H1 (cell line): Measurements from ENCODE around the gene TEX36. TPM values are rescaled to one million over a fixed set of nuclear protein-coding genes. Genes with fewer than 3 reads are reported as not detected.

Experiments used
- CTCF ChIA-PET: fragments of 300-600 bp; sonication (Branson Sonifier 250); formaldehyde crosslinking; loops from one replicate; lab custom pipeline; 2021; ENCODE audit not compliant: partially characterized antibody; lab: Charles Lee
- POLR2A ChIA-PET: fragments of 300-600 bp; sonication (Branson Sonifier 250); formaldehyde crosslinking; loops from one replicate; lab custom pipeline; 2021; ENCODE audit warnings: inconsistent platforms; ENCODE audit not compliant: partially characterized antibody; lab: Charles Lee
- DNase-seq, 2 experiments: peaks; one replicate each; pipeline versions ENCODE4 v3.0.0 to v3.0.0-alpha.2; 2010 to 2022; ENCODE audit warnings: low spot score in 2 of 2, low read depth in 1 of 2, mixed read lengths in 1 of 2
- FAIRE-seq: peaks from 2 replicates; lab custom pipeline; 2011; peaks lifted over from hg19 to GRCh38; lab: Jason Lieb, UNC
- H2AFZ ChIP-seq: 2 replicates; pipeline ENCODE4 v1.8.1; 2012; ENCODE audit warnings: low read length, inconsistent platforms
- H2AK5ac ChIP-seq: 2 replicates; pipeline ENCODE4 v1.6.1; 2013; ENCODE audit warnings: low read depth, low read length
- H2BK120ac ChIP-seq: replicated peaks from 2 replicates; pipeline ENCODE3; 2013; ENCODE audit warnings: low read depth, low read length, inconsistent platforms
- H2BK12ac ChIP-seq: 2 replicates; pipeline ENCODE4 v1.6.1; 2013; ENCODE audit warnings: low read depth, low read length
- H2BK15ac ChIP-seq: 2 replicates; pipeline ENCODE4 v1.6.1; 2013; ENCODE audit warnings: low read length
- H2BK20ac ChIP-seq: 2 replicates; pipeline ENCODE4 v1.6.1; 2013; ENCODE audit warnings: low read length
- H2BK5ac ChIP-seq: 2 replicates; pipeline ENCODE4 v1.6.1; 2013; ENCODE audit warnings: low read depth, low read length
- H3K14ac ChIP-seq: 2 replicates; pipeline ENCODE4 v1.6.1; 2013; ENCODE audit warnings: inconsistent platforms; ENCODE audit not compliant: insufficient read length
- H3K18ac ChIP-seq: 2 replicates; pipeline ENCODE4 v1.6.1; 2013; ENCODE audit warnings: low read length; ENCODE audit errors: extremely low read depth
- H3K23ac ChIP-seq: 2 replicates; pipeline ENCODE4 v1.6.1; 2013; ENCODE audit warnings: inconsistent platforms; ENCODE audit not compliant: insufficient read length
- H3K23me2 ChIP-seq: 2 replicates; pipeline ENCODE4 v1.6.1; 2013; ENCODE audit warnings: low read depth, low read length
- H3K27ac ChIP-seq: 2 replicates; pipeline ENCODE4 v1.6.1; 2011; ENCODE audit warnings: low read depth, low read length, inconsistent platforms
- H3K27me3 ChIP-seq, 4 experiments: replicated peaks in 1 of 4; 1 replicate in 1 of 4; 2 replicates in 3 of 4; pipeline versions ENCODE4 v1.6.1 to v1.8.1; 2011 to 2013; ENCODE audit warnings: low read length in 3 of 4, mild to moderate bottlenecking in 3 of 4, inconsistent platforms in 2 of 4, mixed read lengths in 2 of 4, moderate library complexity in 1 of 4; ENCODE audit not compliant: control insufficient read depth in 3 of 4, insufficient read depth in 3 of 4; ENCODE audit errors: extremely low read depth in 1 of 4
- H3K36me3 ChIP-seq, 4 experiments: 2 replicates each; pipeline versions ENCODE4 v1.6.1 to v1.8.1; 2011 to 2013; ENCODE audit warnings: mild to moderate bottlenecking in 4 of 4, low read length in 3 of 4, moderate library complexity in 2 of 4, control low read depth in 1 of 4, inconsistent platforms in 1 of 4; ENCODE audit not compliant: insufficient read depth in 4 of 4, control insufficient read depth in 2 of 4
- H3K4ac ChIP-seq: replicated peaks from 2 replicates; pipeline ENCODE3; 2013; ENCODE audit warnings: low read length, low read depth, mixed read lengths, inconsistent platforms; ENCODE audit not compliant: insufficient read length
- H3K4me1 ChIP-seq, 4 experiments: replicated peaks in 1 of 4; 1 replicate in 1 of 4; 2 replicates in 3 of 4; pipeline versions ENCODE4 v1.6.1 to v1.8.1; 2011 to 2013; ENCODE audit warnings: low read length in 3 of 4, inconsistent platforms in 2 of 4, mixed read lengths in 1 of 4; ENCODE audit not compliant: insufficient read depth in 4 of 4, control insufficient read depth in 3 of 4
- H3K4me2 ChIP-seq, 2 experiments: 2 replicates each; pipeline versions ENCODE4 v1.6.1 to v1.8.1; 2011 to 2013; ENCODE audit warnings: low read depth in 2 of 2, low read length in 2 of 2, control low read depth in 1 of 2, inconsistent platforms in 1 of 2, mild to moderate bottlenecking in 1 of 2; ENCODE audit not compliant: insufficient read depth in 1 of 2
- H3K4me3 ChIP-seq, 4 experiments: fragments of 200-600, 300-600 bp in 1 of 4; sonication (generic), shearing (Covaris generic), sonication (Bioruptor Twin) in 1 of 4; 2 replicates each; pipeline versions ENCODE4 v1.5.1 to v1.8.1; 2011 to 2016; ENCODE audit warnings: low read length in 4 of 4, low read depth in 3 of 4, control low read depth in 2 of 4, inconsistent platforms in 2 of 4, mild to moderate bottlenecking in 2 of 4, mixed read lengths in 1 of 4, moderate library complexity in 1 of 4; ENCODE audit not compliant: insufficient read depth in 2 of 4; ENCODE audit errors: extremely low read depth in 1 of 4
- H3K56ac ChIP-seq: replicated peaks from 2 replicates; pipeline ENCODE3; 2013; ENCODE audit warnings: low read depth, mild to moderate bottlenecking, mixed read lengths, low read length, inconsistent platforms; ENCODE audit not compliant: insufficient read length
- H3K79me1 ChIP-seq: 2 replicates; pipeline ENCODE4 v1.6.1; 2013; ENCODE audit warnings: low read depth, low read length, control low read depth
- H3K79me2 ChIP-seq, 2 experiments: 2 replicates each; pipeline versions ENCODE4 v1.6.1 to v1.8.1; 2012 to 2013; ENCODE audit warnings: low read length in 2 of 2, mild to moderate bottlenecking in 2 of 2, inconsistent platforms in 1 of 2; ENCODE audit not compliant: insufficient read depth in 2 of 2, control insufficient read depth in 1 of 2
- H3K9ac ChIP-seq, 4 experiments: replicated peaks in 1 of 4; 1 replicate in 1 of 4; 2 replicates in 3 of 4; pipeline versions ENCODE4 v1.6.1 to v1.8.1; 2011 to 2013; ENCODE audit warnings: low read depth in 3 of 4, low read length in 3 of 4, control low read depth in 2 of 4, mild to moderate bottlenecking in 2 of 4, moderate library complexity in 2 of 4, inconsistent platforms in 1 of 4; ENCODE audit errors: extremely low read depth in 1 of 4
- H3K9me3 ChIP-seq, 2 experiments: 2 replicates each; pipeline versions ENCODE4 v1.6.1 to v1.8.1; 2012 to 2013; ENCODE audit warnings: mild to moderate bottlenecking in 2 of 2, moderate library complexity in 2 of 2, control low read depth in 1 of 2, inconsistent platforms in 1 of 2, low read depth in 1 of 2, low read length in 1 of 2, mixed read lengths in 1 of 2; ENCODE audit not compliant: insufficient read depth in 2 of 2
- H4K20me1 ChIP-seq, 2 experiments: replicated peaks in 1 of 2; 2 replicates each; pipeline versions ENCODE3 to v1.8.1; 2011 to 2013; ENCODE audit warnings: inconsistent platforms in 2 of 2, low read length in 2 of 2, mild to moderate bottlenecking in 1 of 2; ENCODE audit not compliant: insufficient read depth in 2 of 2, control insufficient read depth in 1 of 2
- H4K5ac ChIP-seq: 2 replicates; pipeline ENCODE4 v1.6.1; 2013; ENCODE audit warnings: low read length, low read depth, mixed read lengths, inconsistent platforms; ENCODE audit not compliant: insufficient read length
- H4K8ac ChIP-seq: 2 replicates; pipeline ENCODE4 v1.8.0; 2013; ENCODE audit warnings: mild to moderate bottlenecking, moderate library complexity, low read length, inconsistent platforms; ENCODE audit not compliant: insufficient read depth; ENCODE audit errors: extremely low read depth
- H4K91ac ChIP-seq: replicated peaks from 2 replicates; pipeline ENCODE3; 2013; ENCODE audit warnings: low read length, mixed read lengths, inconsistent platforms; ENCODE audit not compliant: insufficient read length
- CTCF ChIP-seq, 3 experiments: IDR thresholded peaks; 1 replicate in 2 of 3; 2 replicates in 1 of 3; pipeline versions ENCODE4 v1.5.1 to v1.6.1; 2011; ENCODE audit warnings: low read length in 3 of 3, mild to moderate bottlenecking in 3 of 3, inconsistent platforms in 2 of 3, low read depth in 1 of 3, moderate library complexity in 1 of 3; ENCODE audit not compliant: insufficient read depth in 1 of 3; ENCODE audit errors: control extremely low read depth in 1 of 3
- NANOG ChIP-seq: IDR thresholded peaks from 2 replicates; pipeline ENCODE4 v1.6.1; 2011; ENCODE audit warnings: low read length, low read depth, mild to moderate bottlenecking, inconsistent platforms; ENCODE audit not compliant: insufficient read depth, poor library complexity, severe bottlenecking
- RAD21 ChIP-seq, 2 experiments: IDR thresholded peaks in 1 of 2; conservative IDR thresholded peaks in 1 of 2; 2 replicates each; pipeline ENCODE4 v1.6.1; 2011; ENCODE audit warnings: low read depth in 2 of 2, low read length in 2 of 2, improper control_type of control experiment in 1 of 2, inconsistent platforms in 1 of 2, mild to moderate bottlenecking in 1 of 2, moderate library complexity in 1 of 2
- SP1 ChIP-seq: IDR thresholded peaks from 2 replicates; pipeline ENCODE4 v1.6.1; 2011; ENCODE audit warnings: low read depth, low read length
- WGBS, 2 experiments: shearing (Covaris generic) in 1 of 2; methylation state at CpG; one replicate each; pipeline versions ENCODE4 v1.1.6 to v1.1.7; 2013 to 2015; ENCODE audit warnings: low lambda C conversion rate in 2 of 2, mixed read lengths in 2 of 2, inconsistent platforms in 1 of 2, low coverage in 1 of 2, missing lambda C conversion rate in 1 of 2; ENCODE audit not compliant: insufficient replicate concordance in 2 of 2, insufficient coverage in 1 of 2, insufficient read length in 1 of 2; ENCODE audit errors: extremely low coverage in 1 of 2, missing lambda C conversion rate in 1 of 2; 5-methylcytosine and 5-hydroxymethylcytosine counted together
- polyA plus RNA-seq, 7 experiments: library from polyadenylated mRNA; depleted of rRNA in 3 of 7; stranded (reverse) in 5 of 7; unstranded in 2 of 7; fragments of >200 nt in 5 of 7; fragments of 200-250 nt in 2 of 7; gene quantifications; 1 replicate in 5 of 7; 2 replicates in 1 of 7; 4 replicates in 1 of 7; pipeline versions ENCODE4 v1.2.1 to v1.2.3, GENCODE V29; 2011 to 2013; ENCODE audit warnings: missing spikeins in 2 of 7, mixed read lengths in 2 of 7
- total RNA-seq: library from RNA; stranded (reverse); fragmentation: NEBNext Ultra II Directional; extraction: Animal tissue kit (Norgen Biotek cat#: 25700); gene quantifications from 2 replicates; pipeline ENCODE4 v1.2.1, GENCODE V29; 2021

TEX36 gene
- total and polyA plus RNA-seq, 2 of the 8 experiments (the other 6 are each of a cell fraction or from before 2014, with no cell fraction given): not detected

GRCh38 chr10:125629758-125630376 is 53.1 kb downstream of the TEX36 start:
- Histone ChIP-seq H3K4me3 (no peak overlapping the region), H3K27me3 (no peaks in the 10 kb centered on the region), H2AK5ac (no peak overlapping the region), H4K20me1 (no peaks in the 10 kb centered on the region), H3K79me1 (no peaks in the 10 kb centered on the region), H3K23ac (no peak overlapping the region), H3K79me2 (no peaks in the 10 kb centered on the region), H2BK20ac (no peak overlapping the region), H3K36me3 (no peaks in the 10 kb centered on the region), H2BK5ac (no peak overlapping the region), H3K9ac (no peak overlapping the region), H4K91ac (no peak overlapping the region), H3K18ac (no peak overlapping the region), H2BK120ac (no peak overlapping the region), H2BK15ac (no peak overlapping the region), H3K27ac (no peak overlapping the region), H3K56ac (no peak overlapping the region), H3K23me2 (no peaks in the 10 kb centered on the region), H4K8ac (no peak overlapping the region), H3K14ac (no peak overlapping the region), H2AFZ (no peak overlapping the region), H3K4ac (no peak overlapping the region), H4K5ac (no peak overlapping the region), H3K9me3 (no peaks in the 10 kb centered on the region), H3K4me1 (peaks cover 0 to 5% (median 0%) of the 10 kb centered on the region in 4 experiments; a peak in 2 of 7 replicates), H3K4me2 (no peak overlapping the region), H2BK12ac (no peak overlapping the region)
- FAIRE-seq: no peak
- TF ChIP-seq SP1: no peak
- peak; percentile 36 to 48; a peak in 3 of 4 replicates for TF ChIP-seq RAD21 (IDR thresholded peaks at IDR 0.05 in 1 of 2, conservative IDR thresholded peaks at IDR 0.05 in 1 of 2; ENCODE audit: low read depth in 2 of 2, low read length in 2 of 2)
- TF ChIP-seq NANOG: no peak
- TF ChIP-seq CTCF (IDR thresholded peaks at IDR 0.05; ENCODE audit: control extremely low read depth in 1 of 3, insufficient read depth in 1 of 3, low read depth in 1 of 3, low read length in 3 of 3): peak in 1 of 3 experiments; percentile 27; a peak in 2 of 4 replicates
- ChIA-PET CTCF (interaction anchor here (0.6 to 1.7 kb wide), 6 partner anchors 81 to 258 kb away, joined by 3 to 4 read pairs (median 3); no protein-coding TSS in a partner anchor), POLR2A (no interaction called here)
- DNase-seq: no peak
- 89% methylated on average over 3 of the region's 3 CpGs; no CpG with 5 or more reads in 1 of the 2 experiments for whole genome bisulfite sequencing, 2 experiments
